HepG2 (cell line): ENCODE results near the gene TAS2R43. TPM values are rescaled to one million over a fixed set of nuclear protein-coding genes. Genes with fewer than 3 reads are reported as not detected.

ENCODE experiments used
- ATAC-seq: fragments of 200-7000 bp; cut with Tn5 transposase; 3 replicates; pipeline ENCODE4 v1.9.1; 2020; ENCODE audit warnings: mild to moderate bottlenecking, moderate library complexity
- BruUV-seq: library from RNA; stranded (reverse); fragments of 400-500 nt; replicated peaks from 2 replicates; lab custom pipeline; 2021; lab: Mats Ljungman, UMichigan
- CTCF ChIA-PET: fragments of 300-600 bp; formaldehyde crosslinking; extraction: SDS; loops from one replicate; lab custom pipeline; 2021; ENCODE audit warnings: low total read pairs, inconsistent platforms, low intra/inter-chr PET ratio; lab: Yijun Ruan, JAX
- POLR2A ChIA-PET: fragments of 350-600 bp; sonication (Branson Sonifier 250); formaldehyde crosslinking; loops from one replicate; lab custom pipeline; 2020; ENCODE audit warnings: antibody characterized with exemption, inconsistent platforms; lab: Yijun Ruan, JAX
- DNase-seq: peaks from one replicate; pipeline ENCODE4 v3.0.0-alpha.2; 2015; ENCODE audit warnings: low spot score
- FAIRE-seq: peaks from 3 replicates; lab custom pipeline; 2011; peaks lifted over from hg19 to GRCh38; lab: Jason Lieb, UNC
- H2AFZ ChIP-seq: one replicate; pipeline ENCODE4 v1.6.1; 2011; ENCODE audit warnings: low read length, inconsistent platforms
- H3K27ac ChIP-seq: fragments of 300-600 bp; 3 replicates; pipeline ENCODE4 v1.8.0; 2011; ENCODE audit warnings: mixed run types, mild to moderate bottlenecking, mixed read lengths, low read length, inconsistent platforms; ENCODE audit not compliant: insufficient read depth; ENCODE audit errors: extremely low read length
- H3K27me3 ChIP-seq, 2 experiments: fragments of 200-600 bp in 1 of 2; 2 replicates in 1 of 2; 3 replicates in 1 of 2; pipeline versions ENCODE4 v1.6.0 to v1.8.0; 2011; ENCODE audit warnings: low read length in 2 of 2, mild to moderate bottlenecking in 2 of 2, moderate library complexity in 2 of 2, inconsistent platforms in 1 of 2; ENCODE audit not compliant: insufficient read depth in 2 of 2, control insufficient read depth in 1 of 2
- H3K36me3 ChIP-seq, 2 experiments: fragments of 200-600 bp in 1 of 2; replicated peaks in 1 of 2; 2 replicates in 1 of 2; 3 replicates in 1 of 2; pipeline versions ENCODE4 v1.5.1 to v1.8.0; 2011; ENCODE audit warnings: low read length in 2 of 2, inconsistent platforms in 1 of 2; ENCODE audit not compliant: insufficient read depth in 2 of 2, control insufficient read depth in 1 of 2
- H3K4me1 ChIP-seq: 2 replicates; pipeline ENCODE4 v1.5.1; 2012; ENCODE audit warnings: low read length, inconsistent platforms; ENCODE audit not compliant: insufficient read depth
- H3K4me2 ChIP-seq: 2 replicates; pipeline ENCODE4 v1.6.0; 2011; ENCODE audit warnings: low read depth, low read length, inconsistent platforms
- H3K4me3 ChIP-seq, 3 experiments: fragments of 200-600 bp in 1 of 3; sonication (generic), shearing (Covaris generic) in 1 of 3; replicated peaks in 1 of 3; 2 replicates each; pipeline ENCODE4 v1.5.1; 2011 to 2016; ENCODE audit warnings: low read length in 3 of 3, inconsistent platforms in 2 of 3, low read depth in 2 of 3, mild to moderate bottlenecking in 2 of 3, control low read depth in 1 of 3, mixed read lengths in 1 of 3; ENCODE audit not compliant: insufficient read depth in 1 of 3
- H3K79me2 ChIP-seq: one replicate; pipeline ENCODE4 v1.6.1; 2011; ENCODE audit warnings: low read length, inconsistent platforms; ENCODE audit not compliant: insufficient read depth
- H3K9ac ChIP-seq: 2 replicates; pipeline ENCODE4 v1.6.0; 2011; ENCODE audit warnings: mild to moderate bottlenecking, low read depth, low read length, inconsistent platforms; ENCODE audit not compliant: insufficient read depth
- H3K9me3 ChIP-seq: 2 replicates; pipeline ENCODE4 v1.5.1; 2012; ENCODE audit warnings: mild to moderate bottlenecking, low read length
- H4K20me1 ChIP-seq: 2 replicates; pipeline ENCODE4 v1.6.0; 2011; ENCODE audit warnings: inconsistent platforms, mild to moderate bottlenecking, low read length, moderate library complexity; ENCODE audit not compliant: insufficient read depth
- KLF11 ChIP-seq: IDR thresholded peaks from 2 replicates; pipeline ENCODE4 v1.6.1; 2016; ENCODE audit warnings: missing compliant biosample characterization
- TCF7L2 ChIP-seq: IDR thresholded peaks from 2 replicates; pipeline ENCODE4 v1.6.1; 2011; ENCODE audit warnings: mild to moderate bottlenecking, low read depth, low read length, moderate library complexity
- TOE1 ChIP-seq: sonication (generic); formaldehyde crosslinking; IDR thresholded peaks from 2 replicates; pipeline ENCODE4 v1.4.0; 2020; ENCODE audit warnings: mild to moderate bottlenecking, missing genetic modification reagents
- ZFY ChIP-seq: sonication (generic); formaldehyde crosslinking; IDR thresholded peaks from 2 replicates; pipeline ENCODE4 v1.4.0; 2020; ENCODE audit warnings: missing genetic modification reagents
- ZNF317 ChIP-seq: sonication (generic); formaldehyde crosslinking; IDR thresholded peaks from 2 replicates; pipeline ENCODE4 v1.5.0; 2020; ENCODE audit warnings: mild to moderate bottlenecking, missing genetic modification reagents
- ZSCAN29 ChIP-seq: sonication (generic); formaldehyde crosslinking; conservative IDR thresholded peaks from 2 replicates; pipeline ENCODE4 v1.4.0; 2020; ENCODE audit warnings: mild to moderate bottlenecking, missing genetic modification reagents
- whole genome bisulfite sequencing: methylation state at CpG from one replicate; pipeline ENCODE4 v1.1.6; 2017; ENCODE audit warnings: low lambda C conversion rate; 5-methylcytosine and 5-hydroxymethylcytosine counted together
- in situ Hi-C: cut with HindIII; loops from 2 replicates; pipeline ENCODE4 v1.10.0; 2017; ENCODE audit warnings: low pct_unique_long_range_greater_than_20kb; ENCODE audit not compliant: extremely low pct_ligation_motif_present
- intact Hi-C: fragments of 100-400 bp; cut with micrococcal nuclease; formaldehyde crosslinking; loops from one replicate; pipeline ENCODE4 v1.10.0; 2022; ENCODE audit not compliant: unreplicated experiment
- polyA plus RNA-seq, 8 experiments: library from polyadenylated mRNA; depleted of rRNA in 3 of 8; stranded (reverse) in 7 of 8; unstranded in 1 of 8; fragments of >200 nt; fragmentation: Illumina TruSeq in 4 of 8; extraction: Trizol in 4 of 8; gene quantifications; 2 replicates each; pipeline versions ENCODE4 v1.2.1 to v1.2.3, GENCODE V29; 2011 to 2016; ENCODE audit warnings: low read depth in 4 of 8, missing spikeins in 1 of 8, mixed read lengths in 1 of 8; ENCODE audit not compliant: insufficient read depth in 1 of 8
- total RNA-seq, 5 experiments: library from RNA; depleted of rRNA; stranded (reverse); fragments of >200 nt; fragmentation: Illumina TruSeq; extraction: Trizol; gene quantifications; 2 replicates each; pipeline ENCODE4 v1.2.3, GENCODE V29; 2016; ENCODE audit warnings: low read depth in 1 of 5
- TF ChIP-seq, protein P1 (sequence below): sonication (generic); formaldehyde crosslinking; IDR thresholded peaks from 2 replicates; pipeline ENCODE4 v1.9.0; 2021; ENCODE audit warnings: missing genetic modification reagents, mild to moderate bottlenecking, borderline replicate concordance

Gene TAS2R43
- total and polyA plus RNA-seq, 2 of the 13 experiments (the other 11 are each of a cell fraction or from before 2014, with no cell fraction given): 0.15 to 1.7 TPM

DNA sequence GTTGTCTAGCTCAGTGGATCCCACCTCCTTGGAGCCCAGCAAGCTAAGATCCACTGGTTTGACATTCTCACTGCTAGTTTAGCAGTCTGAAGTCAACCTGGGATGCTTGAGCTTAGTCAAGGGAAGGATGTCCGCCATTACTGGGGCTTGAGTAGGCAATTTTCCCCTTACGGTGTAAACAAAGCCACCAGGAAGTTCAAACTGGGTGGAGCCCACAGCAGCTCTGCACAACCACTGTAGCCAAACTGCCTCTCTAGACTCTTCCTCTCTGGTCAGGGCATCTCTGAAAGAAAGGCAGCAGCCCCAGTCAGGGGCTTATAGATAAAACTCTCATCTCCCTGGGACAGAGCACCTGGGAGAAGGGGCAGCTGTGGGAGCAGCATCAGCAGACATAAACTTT, 16.7 kb upstream of the TAS2R43 start (continued):
- TF ChIP-seq, protein P1, sequence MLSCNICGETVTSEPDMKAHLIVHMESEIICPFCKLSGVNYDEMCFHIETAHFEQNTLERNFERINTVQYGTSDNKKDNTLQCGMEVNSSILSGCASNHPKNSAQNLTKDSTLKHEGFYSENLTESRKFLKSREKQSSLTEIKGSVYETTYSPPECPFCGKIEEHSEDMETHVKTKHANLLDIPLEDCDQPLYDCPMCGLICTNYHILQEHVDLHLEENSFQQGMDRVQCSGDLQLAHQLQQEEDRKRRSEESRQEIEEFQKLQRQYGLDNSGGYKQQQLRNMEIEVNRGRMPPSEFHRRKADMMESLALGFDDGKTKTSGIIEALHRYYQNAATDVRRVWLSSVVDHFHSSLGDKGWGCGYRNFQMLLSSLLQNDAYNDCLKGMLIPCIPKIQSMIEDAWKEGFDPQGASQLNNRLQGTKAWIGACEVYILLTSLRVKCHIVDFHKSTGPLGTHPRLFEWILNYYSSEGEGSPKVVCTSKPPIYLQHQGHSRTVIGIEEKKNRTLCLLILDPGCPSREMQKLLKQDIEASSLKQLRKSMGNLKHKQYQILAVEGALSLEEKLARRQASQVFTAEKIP (CRISPR knock-in tag): no peak
- TF ChIP-seq TOE1 (no peak), KLF11 (CRISPR knock-in tag) (no peak), ZSCAN29 (no peak), ZFY (no peak)

DNA sequence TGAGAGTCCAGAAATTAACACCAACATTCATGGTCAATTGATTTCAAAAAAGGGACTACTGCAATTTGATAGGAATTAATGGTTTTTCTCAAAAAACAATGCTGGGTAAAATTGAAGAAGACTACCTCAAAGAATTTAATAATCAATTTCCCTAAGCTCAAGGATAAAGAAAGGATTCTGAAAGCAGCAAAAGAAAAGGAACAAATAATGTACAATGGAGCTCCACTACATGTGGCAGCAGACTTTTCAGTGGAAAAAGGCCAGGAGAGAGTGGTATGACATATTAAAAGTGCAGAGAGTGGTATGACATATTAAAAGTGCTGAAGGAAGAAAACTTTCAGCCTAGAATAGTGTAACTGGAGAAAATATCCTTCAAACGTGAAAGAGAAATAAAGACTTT, 15.6 kb upstream of the TAS2R43 start:
- Histone ChIP-seq H3K79me2 (peaks cover 50% of the 10 kb centered on the region), H3K9ac (no peak overlapping the region), H2AFZ (no peak overlapping the region), H3K27ac (no peak overlapping the region), H3K4me1 (peaks cover 8% of the 10 kb centered on the region), H3K4me2 (no peak overlapping the region), H4K20me1 (no peaks in the 10 kb centered on the region), H3K27me3 (no peaks in the 10 kb centered on the region), H3K36me3 (no peaks in the 10 kb centered on the region), H3K4me3 (no peak overlapping the region), H3K9me3 (peaks cover 4% of the 10 kb centered on the region; the same call in 1 of the 2 replicates)
- BruUV-seq: no TSS peak
- TF ChIP-seq ZNF317 (CRISPR knock-in tag): peak; percentile 71; the same call in 1 of the 2 replicates
- no peak for TF ChIP-seq TCF7L2
- no peak for ATAC-seq
- 97% methylated on average over 1 of the region's 1 CpG for WGBS
- ChIA-PET CTCF (no interaction called here), POLR2A (interaction anchor here (2.0 kb wide), 1 partner anchor 64 kb away, joined by 5 read pairs; no protein-coding TSS in a partner anchor)
- in situ Hi-C loops (no loop called here), intact Hi-C loops (no loop called here)
- no peak for DNase-seq
- no peak for FAIRE-seq
